ENCODE measurements around the gene CCDC182.

CCDC182 gene

DNA sequence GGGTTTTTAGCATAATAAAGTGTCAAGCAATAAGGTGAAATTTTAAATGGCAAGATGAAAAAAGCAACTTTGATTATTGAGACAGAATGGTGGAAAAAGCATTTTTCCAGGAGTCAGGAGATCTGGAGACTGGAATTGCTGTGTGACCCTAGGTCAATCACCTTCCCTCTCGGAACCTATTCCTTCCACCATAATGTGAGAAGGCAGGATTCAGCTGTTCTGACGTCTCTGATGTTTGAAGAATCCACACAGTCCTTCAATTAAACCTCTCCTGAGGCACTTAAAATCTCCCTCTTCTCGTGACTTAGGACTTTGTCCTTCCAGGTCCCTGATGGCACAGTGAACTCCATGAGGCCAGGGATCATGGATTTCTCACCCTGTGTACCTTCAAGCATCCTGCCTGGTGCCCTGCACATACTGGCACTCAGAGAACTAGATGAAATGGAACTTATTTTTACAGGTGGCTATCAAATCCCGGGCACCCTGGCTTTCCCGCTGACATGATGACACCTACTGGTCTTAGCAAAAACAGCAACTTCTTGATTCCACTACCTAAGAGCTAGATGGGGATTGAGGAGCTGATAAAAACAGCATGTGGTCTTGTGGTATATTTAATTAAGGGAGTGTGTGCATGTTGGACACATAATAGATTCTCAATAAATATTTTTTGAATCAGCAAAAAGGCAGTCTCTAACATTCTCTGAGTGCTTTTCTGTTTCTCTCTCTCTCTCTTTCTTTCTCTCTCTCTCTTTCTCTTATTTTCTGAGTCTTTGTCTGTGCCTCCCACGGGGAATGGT, 2.3 kb upstream of the CCDC182 start:
- Histone ChIP-seq H3K27me3 (ENCODE audit: control insufficient read depth, insufficient read depth, low read length, poor library complexity, severe bottlenecking) (no peaks in the 10 kb centered on the region), H3K27ac (ENCODE audit: insufficient read depth, low read depth, low read length, poor library complexity, severe bottlenecking) (no peak overlapping the region), H3K36me3 (ENCODE audit: control insufficient read depth, insufficient read depth, low read length) (no peaks in the 10 kb centered on the region), H3K4me1 (ENCODE audit: control insufficient read depth, insufficient read depth, low read length) (no peaks in the 10 kb centered on the region), H3K9me3 (ENCODE audit: control insufficient read depth, low read length) (no peaks in the 10 kb centered on the region), H3K4me3 (ENCODE audit: insufficient read depth, low read depth, low read length) (no peak overlapping the region)
- WGBS, 2 experiments, result 46 to 47% methylated on average over 6 of the region's 6 CpGs

DNA sequence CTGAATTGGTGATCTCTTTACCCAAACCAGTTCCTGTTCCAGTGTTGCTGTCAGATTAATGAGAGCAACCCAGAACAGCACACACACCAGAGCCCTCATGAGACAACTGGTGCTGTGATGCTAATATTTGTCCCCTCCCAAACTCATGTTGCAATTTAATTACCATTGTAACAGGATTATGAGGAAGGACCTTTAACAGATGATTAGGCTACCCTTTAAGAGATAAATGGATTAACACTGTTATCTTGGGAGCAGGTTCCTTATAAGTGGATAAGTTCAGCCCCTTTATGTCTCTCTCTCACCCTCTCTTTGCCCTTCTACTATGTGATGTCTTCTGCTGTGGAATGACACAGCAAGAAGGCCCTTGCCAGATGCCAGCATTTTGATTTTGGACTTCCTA, 1.1 kb upstream of the CCDC182 start:
- H3K4me1 ChIP-seq (ENCODE audit: control insufficient read depth, insufficient read depth, low read length), result no peaks in the 10 kb centered on the region
- no peaks in the 10 kb centered on the region for H3K36me3 ChIP-seq (ENCODE audit: control insufficient read depth, insufficient read depth, low read length)
- no peak overlapping the region for H3K27ac ChIP-seq (ENCODE audit: insufficient read depth, low read depth, low read length, poor library complexity, severe bottlenecking)
- no peaks in the 10 kb centered on the region for H3K27me3 ChIP-seq (ENCODE audit: control insufficient read depth, insufficient read depth, low read length, poor library complexity, severe bottlenecking)
- no peak overlapping the region for H3K4me3 ChIP-seq (ENCODE audit: insufficient read depth, low read depth, low read length)
- H3K9me3 ChIP-seq (ENCODE audit: control insufficient read depth, low read length), result no peaks in the 10 kb centered on the region

DNA sequence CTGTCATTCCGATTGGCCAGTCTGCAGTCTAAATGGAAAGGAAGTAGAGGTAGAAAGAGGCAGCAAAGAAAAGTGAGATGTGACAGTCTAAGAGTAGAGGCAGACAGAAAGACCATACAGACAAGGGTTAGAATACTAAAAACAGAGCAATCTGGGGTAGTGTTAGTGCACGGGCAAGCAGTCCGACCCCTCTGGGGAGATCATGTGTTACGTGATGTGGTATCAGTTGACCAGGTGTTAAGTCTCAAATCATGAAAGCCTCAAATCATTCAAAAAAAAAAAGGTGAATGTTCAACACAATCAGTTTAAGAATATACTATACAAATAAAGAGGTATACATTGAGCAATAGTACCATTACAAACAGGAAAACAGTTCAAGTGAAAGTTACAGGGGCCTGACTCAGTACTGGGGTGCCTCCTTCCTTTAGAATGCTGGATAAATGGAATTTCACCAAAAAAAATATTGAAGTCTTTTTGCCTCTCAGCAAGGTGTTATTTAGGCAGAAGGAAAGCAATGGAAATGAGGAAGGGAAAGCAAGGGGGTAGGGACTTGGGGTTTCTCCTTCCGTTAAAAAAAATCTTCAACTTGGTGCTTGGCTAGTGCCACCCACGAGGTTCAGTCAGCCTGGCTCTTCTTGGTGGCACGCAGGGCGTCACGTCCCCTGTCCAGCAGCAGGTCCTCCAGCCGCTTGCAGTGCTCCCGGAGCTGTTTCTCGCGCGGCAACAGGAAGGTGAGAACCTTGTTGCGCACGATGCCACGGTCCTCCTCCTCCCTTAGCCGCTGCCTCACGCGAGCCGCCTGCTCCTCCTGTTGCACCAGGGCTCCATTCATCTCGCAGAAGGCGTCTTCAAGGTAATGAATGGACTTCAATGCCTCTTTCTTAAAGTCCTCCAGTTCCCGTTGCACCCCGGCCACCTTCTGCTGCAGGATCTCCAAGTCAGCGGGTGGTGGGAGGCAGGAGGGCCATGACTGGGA, 616 bp downstream of the CCDC182 start:
- no peak overlapping the region for H3K4me3 ChIP-seq (ENCODE audit: insufficient read depth, low read depth, low read length)
- no peaks in the 10 kb centered on the region for H3K4me1 ChIP-seq (ENCODE audit: control insufficient read depth, insufficient read depth, low read length)
- H3K9me3 ChIP-seq (ENCODE audit: control insufficient read depth, low read length), result no peaks in the 10 kb centered on the region
- WGBS, 2 experiments, result 95 to 96% methylated on average over 26 of the region's 26 CpGs
- no peak overlapping the region for H3K27ac ChIP-seq (ENCODE audit: insufficient read depth, low read depth, low read length, poor library complexity, severe bottlenecking)
- no peaks in the 10 kb centered on the region for H3K36me3 ChIP-seq (ENCODE audit: control insufficient read depth, insufficient read depth, low read length)
- H3K27me3 ChIP-seq (ENCODE audit: control insufficient read depth, insufficient read depth, low read length, poor library complexity, severe bottlenecking), result no peaks in the 10 kb centered on the region

- H3K4me1 ChIP-seq (ENCODE audit: control insufficient read depth, insufficient read depth, low read length), result no peaks in the 10 kb centered on the region
- no peaks in the 10 kb centered on the region for H3K36me3 ChIP-seq (ENCODE audit: control insufficient read depth, insufficient read depth, low read length)
- WGBS, 2 experiments, result 68 to 77% methylated on average over 2 of the region's 2 CpGs
- no peaks in the 10 kb centered on the region for H3K9me3 ChIP-seq (ENCODE audit: control insufficient read depth, low read length)
- H3K27ac ChIP-seq (ENCODE audit: insufficient read depth, low read depth, low read length, poor library complexity, severe bottlenecking), result no peak overlapping the region
- H3K27me3 ChIP-seq (ENCODE audit: control insufficient read depth, insufficient read depth, low read length, poor library complexity, severe bottlenecking), result no peaks in the 10 kb centered on the region
- H3K4me3 ChIP-seq (ENCODE audit: insufficient read depth, low read depth, low read length), result no peak overlapping the region
Observed at GRCh38 chr17:57740235-57740528, 4.9 kb downstream of the CCDC182 start.

GRCh38 chr17:57739402-57740234, 5.5 kb downstream of the CCDC182 start:
- no peaks in the 10 kb centered on the region for H3K36me3 ChIP-seq (ENCODE audit: control insufficient read depth, insufficient read depth, low read length)
- WGBS, 2 experiments, result 63 to 72% methylated on average over 1 of the region's 1 CpG
- no peak overlapping the region for H3K4me3 ChIP-seq (ENCODE audit: insufficient read depth, low read depth, low read length)
- no peaks in the 10 kb centered on the region for H3K9me3 ChIP-seq (ENCODE audit: control insufficient read depth, low read length)
- no peaks in the 10 kb centered on the region for H3K27me3 ChIP-seq (ENCODE audit: control insufficient read depth, insufficient read depth, low read length, poor library complexity, severe bottlenecking)
- no peaks in the 10 kb centered on the region for H3K4me1 ChIP-seq (ENCODE audit: control insufficient read depth, insufficient read depth, low read length)
- H3K27ac ChIP-seq (ENCODE audit: insufficient read depth, low read depth, low read length, poor library complexity, severe bottlenecking), result no peak overlapping the region

- 90 to 96% methylated on average over 3 of the region's 3 CpGs for whole genome bisulfite sequencing, 2 experiments
- Histone ChIP-seq H3K27ac (ENCODE audit: insufficient read depth, low read depth, low read length, poor library complexity, severe bottlenecking) (no peak overlapping the region), H3K4me3 (ENCODE audit: insufficient read depth, low read depth, low read length) (no peak overlapping the region), H3K27me3 (ENCODE audit: control insufficient read depth, insufficient read depth, low read length, poor library complexity, severe bottlenecking) (no peaks in the 10 kb centered on the region), H3K4me1 (ENCODE audit: control insufficient read depth, insufficient read depth, low read length) (no peaks in the 10 kb centered on the region), H3K9me3 (ENCODE audit: control insufficient read depth, low read length) (no peaks in the 10 kb centered on the region), H3K36me3 (ENCODE audit: control insufficient read depth, insufficient read depth, low read length) (no peaks in the 10 kb centered on the region)
Observed at GRCh38 chr17:57737450-57737849, 7.6 kb downstream of the CCDC182 start.

GRCh38 chr17:57735707-57736106, 9.4 kb downstream of the CCDC182 start:
- Histone ChIP-seq H3K36me3 (ENCODE audit: control insufficient read depth, insufficient read depth, low read length) (no peaks in the 10 kb centered on the region), H3K4me3 (ENCODE audit: insufficient read depth, low read depth, low read length) (no peak overlapping the region), H3K4me1 (ENCODE audit: control insufficient read depth, insufficient read depth, low read length) (no peaks in the 10 kb centered on the region), H3K9me3 (ENCODE audit: control insufficient read depth, low read length) (no peaks in the 10 kb centered on the region), H3K27me3 (ENCODE audit: control insufficient read depth, insufficient read depth, low read length, poor library complexity, severe bottlenecking) (no peaks in the 10 kb centered on the region), H3K27ac (ENCODE audit: insufficient read depth, low read depth, low read length, poor library complexity, severe bottlenecking) (no peak overlapping the region)
- WGBS, 2 experiments, result 55 to 60% methylated on average over 6 of the region's 6 CpGs

DNA sequence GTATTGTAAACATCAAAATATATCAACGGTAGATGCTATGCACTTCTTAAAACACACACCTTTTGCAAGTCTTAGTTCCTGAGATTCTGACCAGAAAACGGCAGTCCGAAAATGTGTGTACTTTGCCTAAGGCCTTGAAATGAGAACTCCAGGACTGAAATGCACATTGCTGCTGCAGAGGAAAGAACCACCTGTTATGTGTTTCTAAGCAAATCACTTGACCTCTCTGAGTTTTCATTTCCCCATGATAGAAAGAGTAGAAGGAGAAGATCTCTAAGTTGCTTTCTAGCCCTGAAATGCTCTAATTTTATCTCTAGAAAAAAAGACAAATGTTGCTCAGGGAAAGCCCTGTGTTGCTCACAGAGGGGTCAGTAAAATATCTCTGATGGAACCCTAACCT, 9.9 kb downstream of the CCDC182 start:
- WGBS, 2 experiments, result 96 to 100% methylated on average over 3 of the region's 3 CpGs
- Histone ChIP-seq H3K4me1 (ENCODE audit: control insufficient read depth, insufficient read depth, low read length) (no peaks in the 10 kb centered on the region), H3K9me3 (ENCODE audit: control insufficient read depth, low read length) (no peaks in the 10 kb centered on the region), H3K27me3 (ENCODE audit: control insufficient read depth, insufficient read depth, low read length, poor library complexity, severe bottlenecking) (no peaks in the 10 kb centered on the region), H3K4me3 (ENCODE audit: insufficient read depth, low read depth, low read length) (no peak overlapping the region), H3K36me3 (ENCODE audit: control insufficient read depth, insufficient read depth, low read length) (no peaks in the 10 kb centered on the region), H3K27ac (ENCODE audit: insufficient read depth, low read depth, low read length, poor library complexity, severe bottlenecking) (no peak overlapping the region)

DNA sequence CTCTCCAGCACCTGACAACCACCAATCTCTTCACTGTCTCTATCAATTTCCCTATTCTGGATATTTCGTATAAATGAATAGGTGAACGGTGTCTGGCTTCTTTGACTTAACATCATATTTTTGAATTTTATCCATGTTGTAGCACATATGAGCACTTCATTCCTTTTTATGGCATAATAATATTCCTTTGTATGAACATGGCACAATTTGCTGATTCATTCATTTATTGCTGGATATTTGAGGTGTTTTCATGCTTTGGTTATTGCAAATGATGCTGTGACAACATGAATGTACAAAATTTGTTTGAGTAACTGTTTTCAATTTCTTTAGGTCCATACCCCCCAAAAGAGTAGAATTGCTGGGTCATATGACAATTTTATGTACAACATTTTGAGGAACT, 12.0 kb downstream of the CCDC182 start:
- Histone ChIP-seq H3K9me3 (ENCODE audit: control insufficient read depth, low read length) (no peaks in the 10 kb centered on the region), H3K27me3 (ENCODE audit: control insufficient read depth, insufficient read depth, low read length, poor library complexity, severe bottlenecking) (no peaks in the 10 kb centered on the region), H3K4me3 (ENCODE audit: insufficient read depth, low read depth, low read length) (no peak overlapping the region), H3K36me3 (ENCODE audit: control insufficient read depth, insufficient read depth, low read length) (no peaks in the 10 kb centered on the region), H3K4me1 (ENCODE audit: control insufficient read depth, insufficient read depth, low read length) (no peaks in the 10 kb centered on the region), H3K27ac (ENCODE audit: insufficient read depth, low read depth, low read length, poor library complexity, severe bottlenecking) (no peak overlapping the region)
- WGBS, 2 experiments, result 100% methylated on average over 1 to 2 of the region's 2 CpGs

GRCh38 chr17:57732062-57732461, 13.0 kb downstream of the CCDC182 start:
- no peak overlapping the region for H3K27ac ChIP-seq (ENCODE audit: insufficient read depth, low read depth, low read length, poor library complexity, severe bottlenecking)
- H3K9me3 ChIP-seq (ENCODE audit: control insufficient read depth, low read length), result no peaks in the 10 kb centered on the region
- no peaks in the 10 kb centered on the region for H3K27me3 ChIP-seq (ENCODE audit: control insufficient read depth, insufficient read depth, low read length, poor library complexity, severe bottlenecking)
- no peak overlapping the region for H3K4me3 ChIP-seq (ENCODE audit: insufficient read depth, low read depth, low read length)
- H3K36me3 ChIP-seq (ENCODE audit: control insufficient read depth, insufficient read depth, low read length), result no peaks in the 10 kb centered on the region
- H3K4me1 ChIP-seq (ENCODE audit: control insufficient read depth, insufficient read depth, low read length), result no peaks in the 10 kb centered on the region
- 97 to 98% methylated on average over 3 of the region's 3 CpGs for WGBS, 2 experiments

Measured in ectodermal cell (in vitro differentiated cells).